Measurements from ENCODE around the gene EPRS1. TPM values are rescaled to one million over a fixed set of nuclear protein-coding genes. Genes with fewer than 3 reads are reported as not detected.

The EPRS1 gene
- total and polyA plus RNA-seq, 9 of the 15 experiments (the other 6 are each of a cell fraction or from before 2014, with no cell fraction given), result 129 to 291 (median 248) TPM

GRCh38 chr1:220046052-220046930, at the start of gene EPRS1 (continued):
- TF ChIP-seq ARID3A (IDR thresholded peaks at IDR 0.05; ENCODE audit: borderline replicate concordance, low read depth, low read length) (no peak), ZNF217 (CRISPR knock-in tag; IDR thresholded peaks at IDR 0.05) (no peak), RCOR1 (IDR thresholded peaks at IDR 0.05; ENCODE audit: borderline replicate concordance in 1 of 2, low read depth in 2 of 2, low read length in 2 of 2) (peak; percentile 41 to 93; a peak in 2 of 4 replicates), TAF15 (IDR thresholded peaks at IDR 0.05; ENCODE audit: low read depth, low read length) (no peak), PPARD (CRISPR knock-in tag; IDR thresholded peaks at IDR 0.05) (no peak), EP300 (IDR thresholded peaks at IDR 0.05; ENCODE audit: low read length) (peak; percentile 69), MYC (IDR thresholded peaks at IDR 0.05; ENCODE audit: low read depth, low read length) (peak; percentile 97), MYC (CRISPR knock-in tag; IDR thresholded peaks at IDR 0.05; ENCODE audit: borderline replicate concordance, low read depth) (peak; percentile 98), NONO (IDR thresholded peaks at IDR 0.05; ENCODE audit: low read depth in 2 of 2, low read length in 1 of 2) (peak in 1 of 2 experiments; percentile 31; a peak in 1 of 4 replicates)
- TF ChIP-seq, protein P1, sequence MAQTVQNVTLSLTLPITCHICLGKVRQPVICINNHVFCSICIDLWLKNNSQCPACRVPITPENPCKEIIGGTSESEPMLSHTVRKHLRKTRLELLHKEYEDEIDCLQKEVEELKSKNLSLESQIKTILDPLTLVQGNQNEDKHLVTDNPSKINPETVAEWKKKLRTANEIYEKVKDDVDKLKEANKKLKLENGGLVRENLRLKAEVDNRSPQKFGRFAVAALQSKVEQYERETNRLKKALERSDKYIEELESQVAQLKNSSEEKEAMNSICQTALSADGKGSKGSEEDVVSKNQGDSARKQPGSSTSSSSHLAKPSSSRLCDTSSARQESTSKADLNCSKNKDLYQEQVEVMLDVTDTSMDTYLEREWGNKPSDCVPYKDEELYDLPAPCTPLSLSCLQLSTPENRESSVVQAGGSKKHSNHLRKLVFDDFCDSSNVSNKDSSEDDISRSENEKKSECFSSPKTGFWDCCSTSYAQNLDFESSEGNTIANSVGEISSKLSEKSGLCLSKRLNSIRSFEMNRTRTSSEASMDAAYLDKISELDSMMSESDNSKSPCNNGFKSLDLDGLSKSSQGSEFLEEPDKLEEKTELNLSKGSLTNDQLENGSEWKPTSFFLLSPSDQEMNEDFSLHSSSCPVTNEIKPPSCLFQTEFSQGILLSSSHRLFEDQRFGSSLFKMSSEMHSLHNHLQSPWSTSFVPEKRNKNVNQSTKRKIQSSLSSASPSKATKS (CRISPR knock-in tag; IDR thresholded peaks at IDR 0.05), result 0 out of 2 replicates have a peak, but pooled peaks have one; percentile 43
- TF ChIP-seq, protein P2, sequence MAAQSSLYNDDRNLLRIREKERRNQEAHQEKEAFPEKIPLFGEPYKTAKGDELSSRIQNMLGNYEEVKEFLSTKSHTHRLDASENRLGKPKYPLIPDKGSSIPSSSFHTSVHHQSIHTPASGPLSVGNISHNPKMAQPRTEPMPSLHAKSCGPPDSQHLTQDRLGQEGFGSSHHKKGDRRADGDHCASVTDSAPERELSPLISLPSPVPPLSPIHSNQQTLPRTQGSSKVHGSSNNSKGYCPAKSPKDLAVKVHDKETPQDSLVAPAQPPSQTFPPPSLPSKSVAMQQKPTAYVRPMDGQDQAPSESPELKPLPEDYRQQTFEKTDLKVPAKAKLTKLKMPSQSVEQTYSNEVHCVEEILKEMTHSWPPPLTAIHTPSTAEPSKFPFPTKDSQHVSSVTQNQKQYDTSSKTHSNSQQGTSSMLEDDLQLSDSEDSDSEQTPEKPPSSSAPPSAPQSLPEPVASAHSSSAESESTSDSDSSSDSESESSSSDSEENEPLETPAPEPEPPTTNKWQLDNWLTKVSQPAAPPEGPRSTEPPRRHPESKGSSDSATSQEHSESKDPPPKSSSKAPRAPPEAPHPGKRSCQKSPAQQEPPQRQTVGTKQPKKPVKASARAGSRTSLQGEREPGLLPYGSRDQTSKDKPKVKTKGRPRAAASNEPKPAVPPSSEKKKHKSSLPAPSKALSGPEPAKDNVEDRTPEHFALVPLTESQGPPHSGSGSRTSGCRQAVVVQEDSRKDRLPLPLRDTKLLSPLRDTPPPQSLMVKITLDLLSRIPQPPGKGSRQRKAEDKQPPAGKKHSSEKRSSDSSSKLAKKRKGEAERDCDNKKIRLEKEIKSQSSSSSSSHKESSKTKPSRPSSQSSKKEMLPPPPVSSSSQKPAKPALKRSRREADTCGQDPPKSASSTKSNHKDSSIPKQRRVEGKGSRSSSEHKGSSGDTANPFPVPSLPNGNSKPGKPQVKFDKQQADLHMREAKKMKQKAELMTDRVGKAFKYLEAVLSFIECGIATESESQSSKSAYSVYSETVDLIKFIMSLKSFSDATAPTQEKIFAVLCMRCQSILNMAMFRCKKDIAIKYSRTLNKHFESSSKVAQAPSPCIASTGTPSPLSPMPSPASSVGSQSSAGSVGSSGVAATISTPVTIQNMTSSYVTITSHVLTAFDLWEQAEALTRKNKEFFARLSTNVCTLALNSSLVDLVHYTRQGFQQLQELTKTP (IDR thresholded peaks at IDR 0.05; ENCODE audit: low read depth in 1 of 2, partially characterized antibody in 2 of 2), result peak in 1 of 2 experiments; percentile 41
- TF ChIP-seq, protein P3, sequence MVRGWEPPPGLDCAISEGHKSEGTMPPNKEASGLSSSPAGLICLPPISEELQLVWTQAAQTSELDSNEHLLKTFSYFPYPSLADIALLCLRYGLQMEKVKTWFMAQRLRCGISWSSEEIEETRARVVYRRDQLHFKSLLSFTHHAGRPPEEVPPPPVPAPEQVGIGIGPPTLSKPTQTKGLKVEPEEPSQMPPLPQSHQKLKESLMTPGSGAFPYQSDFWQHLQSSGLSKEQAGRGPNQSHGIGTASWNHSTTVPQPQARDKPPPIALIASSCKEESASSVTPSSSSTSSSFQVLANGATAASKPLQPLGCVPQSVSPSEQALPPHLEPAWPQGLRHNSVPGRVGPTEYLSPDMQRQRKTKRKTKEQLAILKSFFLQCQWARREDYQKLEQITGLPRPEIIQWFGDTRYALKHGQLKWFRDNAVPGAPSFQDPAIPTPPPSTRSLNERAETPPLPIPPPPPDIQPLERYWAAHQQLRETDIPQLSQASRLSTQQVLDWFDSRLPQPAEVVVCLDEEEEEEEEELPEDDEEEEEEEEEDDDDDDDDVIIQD (CRISPR knock-in tag; IDR thresholded peaks at IDR 0.05), result no peak
- TF ChIP-seq, protein P4, sequence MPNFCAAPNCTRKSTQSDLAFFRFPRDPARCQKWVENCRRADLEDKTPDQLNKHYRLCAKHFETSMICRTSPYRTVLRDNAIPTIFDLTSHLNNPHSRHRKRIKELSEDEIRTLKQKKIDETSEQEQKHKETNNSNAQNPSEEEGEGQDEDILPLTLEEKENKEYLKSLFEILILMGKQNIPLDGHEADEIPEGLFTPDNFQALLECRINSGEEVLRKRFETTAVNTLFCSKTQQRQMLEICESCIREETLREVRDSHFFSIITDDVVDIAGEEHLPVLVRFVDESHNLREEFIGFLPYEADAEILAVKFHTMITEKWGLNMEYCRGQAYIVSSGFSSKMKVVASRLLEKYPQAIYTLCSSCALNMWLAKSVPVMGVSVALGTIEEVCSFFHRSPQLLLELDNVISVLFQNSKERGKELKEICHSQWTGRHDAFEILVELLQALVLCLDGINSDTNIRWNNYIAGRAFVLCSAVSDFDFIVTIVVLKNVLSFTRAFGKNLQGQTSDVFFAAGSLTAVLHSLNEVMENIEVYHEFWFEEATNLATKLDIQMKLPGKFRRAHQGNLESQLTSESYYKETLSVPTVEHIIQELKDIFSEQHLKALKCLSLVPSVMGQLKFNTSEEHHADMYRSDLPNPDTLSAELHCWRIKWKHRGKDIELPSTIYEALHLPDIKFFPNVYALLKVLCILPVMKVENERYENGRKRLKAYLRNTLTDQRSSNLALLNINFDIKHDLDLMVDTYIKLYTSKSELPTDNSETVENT (CRISPR knock-in tag; IDR thresholded peaks at IDR 0.05), result peak; percentile 57; the same call in 1 of the 2 replicates
